Vagina (tissue), 2 donors: ENCODE data around the gene KCNC2.

Experiments
- POLR2A ChIP-seq, 2 donors: fragments of 450-650 bp; IDR thresholded peaks; one replicate each; pipeline ENCODE4 v1.6.1; 2017; ENCODE audit warnings: antibody characterized with exemption in 2 of 2, mild to moderate bottlenecking in 2 of 2, moderate library complexity in 2 of 2
- POLR2AphosphoS5 ChIP-seq, 2 donors: sonication (generic); formaldehyde crosslinking; IDR thresholded peaks; one replicate each; pipeline ENCODE4 v1.9.0; 2017; ENCODE audit warnings: antibody characterized with exemption in 2 of 2, mild to moderate bottlenecking in 2 of 2, low read depth in 1 of 2; ENCODE audit not compliant: insufficient read depth in 1 of 2

- TF ChIP-seq POLR2AphosphoS5 (IDR thresholded peaks at IDR 0.05; ENCODE audit: insufficient read depth in 1 of 2, low read depth in 1 of 2) (no peak), POLR2A (IDR thresholded peaks at IDR 0.05) (no peak)
Measured at GRCh38 chr12:75259143-75259542, 49.5 kb upstream of the KCNC2 start.
